HG03439 (cell line): ENCODE data around the gene ABCA5.
A peak's percentile ranks its signal among the peaks of the same experiment; 100 is the strongest.

ENCODE experiments used
- ATAC-seq: cut with Tn5 transposase; IDR thresholded peaks from one replicate; pipeline ENCODE4 v1.9.1; 2021; ENCODE audit warnings: mild to moderate bottlenecking, moderate library complexity; ENCODE audit not compliant: unreplicated experiment

The ABCA5 gene, protein sequence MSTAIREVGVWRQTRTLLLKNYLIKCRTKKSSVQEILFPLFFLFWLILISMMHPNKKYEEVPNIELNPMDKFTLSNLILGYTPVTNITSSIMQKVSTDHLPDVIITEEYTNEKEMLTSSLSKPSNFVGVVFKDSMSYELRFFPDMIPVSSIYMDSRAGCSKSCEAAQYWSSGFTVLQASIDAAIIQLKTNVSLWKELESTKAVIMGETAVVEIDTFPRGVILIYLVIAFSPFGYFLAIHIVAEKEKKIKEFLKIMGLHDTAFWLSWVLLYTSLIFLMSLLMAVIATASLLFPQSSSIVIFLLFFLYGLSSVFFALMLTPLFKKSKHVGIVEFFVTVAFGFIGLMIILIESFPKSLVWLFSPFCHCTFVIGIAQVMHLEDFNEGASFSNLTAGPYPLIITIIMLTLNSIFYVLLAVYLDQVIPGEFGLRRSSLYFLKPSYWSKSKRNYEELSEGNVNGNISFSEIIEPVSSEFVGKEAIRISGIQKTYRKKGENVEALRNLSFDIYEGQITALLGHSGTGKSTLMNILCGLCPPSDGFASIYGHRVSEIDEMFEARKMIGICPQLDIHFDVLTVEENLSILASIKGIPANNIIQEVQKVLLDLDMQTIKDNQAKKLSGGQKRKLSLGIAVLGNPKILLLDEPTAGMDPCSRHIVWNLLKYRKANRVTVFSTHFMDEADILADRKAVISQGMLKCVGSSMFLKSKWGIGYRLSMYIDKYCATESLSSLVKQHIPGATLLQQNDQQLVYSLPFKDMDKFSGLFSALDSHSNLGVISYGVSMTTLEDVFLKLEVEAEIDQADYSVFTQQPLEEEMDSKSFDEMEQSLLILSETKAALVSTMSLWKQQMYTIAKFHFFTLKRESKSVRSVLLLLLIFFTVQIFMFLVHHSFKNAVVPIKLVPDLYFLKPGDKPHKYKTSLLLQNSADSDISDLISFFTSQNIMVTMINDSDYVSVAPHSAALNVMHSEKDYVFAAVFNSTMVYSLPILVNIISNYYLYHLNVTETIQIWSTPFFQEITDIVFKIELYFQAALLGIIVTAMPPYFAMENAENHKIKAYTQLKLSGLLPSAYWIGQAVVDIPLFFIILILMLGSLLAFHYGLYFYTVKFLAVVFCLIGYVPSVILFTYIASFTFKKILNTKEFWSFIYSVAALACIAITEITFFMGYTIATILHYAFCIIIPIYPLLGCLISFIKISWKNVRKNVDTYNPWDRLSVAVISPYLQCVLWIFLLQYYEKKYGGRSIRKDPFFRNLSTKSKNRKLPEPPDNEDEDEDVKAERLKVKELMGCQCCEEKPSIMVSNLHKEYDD (N-terminal part only)

DNA sequence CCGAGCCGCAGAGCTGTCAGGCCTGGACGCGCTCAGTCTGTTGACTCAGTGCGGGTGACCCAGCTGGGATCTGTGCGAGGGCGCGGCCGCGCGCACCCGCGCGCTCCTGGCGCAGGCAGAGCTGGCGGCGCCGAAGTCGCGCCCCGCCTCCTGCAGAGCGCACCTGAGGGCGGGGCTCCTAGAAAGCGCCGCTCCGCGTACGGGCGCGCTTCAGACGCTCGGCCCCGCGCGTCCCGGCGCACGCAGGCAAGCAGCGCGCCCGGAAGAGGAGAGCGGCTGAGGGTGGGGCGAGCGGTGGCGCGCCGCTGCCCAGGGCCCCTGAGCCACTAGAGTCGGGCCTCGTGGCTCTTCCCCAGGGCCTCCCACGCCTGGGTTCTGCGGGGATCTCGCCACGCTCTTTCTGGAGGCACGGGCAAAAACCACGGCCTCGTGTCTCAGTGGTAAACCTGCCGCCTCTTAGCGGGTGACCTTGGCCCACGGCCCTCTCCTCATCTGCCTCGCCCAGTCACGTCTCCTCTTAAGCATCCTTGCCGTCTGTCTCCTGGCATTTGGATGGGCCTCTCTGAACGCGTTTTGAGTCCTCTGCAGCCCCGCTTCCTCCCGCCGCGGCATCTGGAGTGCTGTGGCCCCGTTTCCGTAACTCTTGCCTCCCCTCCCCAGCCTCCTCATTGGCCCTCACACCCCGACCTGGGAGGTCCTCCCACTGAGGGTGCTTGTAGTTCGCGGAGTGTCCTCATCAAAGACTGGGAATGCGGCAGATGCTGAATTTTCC lies at the start of gene ABCA5:
TSS of gene ABCA5 (minus strand) at position 74 of the 772 bp plus-strand sequence. CDS start 12,718 bp downstream, outside the sequence.
- peak; percentile 92 for ATAC-seq

DNA sequence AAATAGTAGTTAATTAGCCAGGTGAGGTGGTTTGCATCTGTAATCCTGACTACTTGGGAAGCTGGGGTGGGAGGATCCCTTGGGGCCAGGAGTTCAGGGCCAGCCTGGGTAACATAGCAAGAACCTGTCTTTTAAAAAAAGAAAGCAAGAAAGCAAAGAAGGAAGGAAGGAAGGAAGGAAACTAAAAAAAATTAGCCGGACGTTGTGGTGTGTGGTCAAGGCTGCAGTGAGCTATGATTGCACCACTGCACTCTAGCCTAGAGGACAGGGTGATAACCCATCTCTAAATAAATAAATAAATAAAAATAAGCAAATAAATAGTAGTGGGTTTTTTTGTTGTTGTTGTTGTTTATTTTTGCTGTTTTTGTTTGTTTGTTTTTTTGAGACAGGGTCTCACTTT lies 48.3 kb upstream of the ABCA5 start:
- ATAC-seq, result no peak

GRCh38 chr17:69373069-69373468 lies 46.1 kb upstream of the ABCA5 start:
- ATAC-seq, result no peak

- ATAC-seq, result peak; percentile 84
Observed at GRCh38 chr17:69367298-69367697, 40.4 kb upstream of the ABCA5 start.

DNA sequence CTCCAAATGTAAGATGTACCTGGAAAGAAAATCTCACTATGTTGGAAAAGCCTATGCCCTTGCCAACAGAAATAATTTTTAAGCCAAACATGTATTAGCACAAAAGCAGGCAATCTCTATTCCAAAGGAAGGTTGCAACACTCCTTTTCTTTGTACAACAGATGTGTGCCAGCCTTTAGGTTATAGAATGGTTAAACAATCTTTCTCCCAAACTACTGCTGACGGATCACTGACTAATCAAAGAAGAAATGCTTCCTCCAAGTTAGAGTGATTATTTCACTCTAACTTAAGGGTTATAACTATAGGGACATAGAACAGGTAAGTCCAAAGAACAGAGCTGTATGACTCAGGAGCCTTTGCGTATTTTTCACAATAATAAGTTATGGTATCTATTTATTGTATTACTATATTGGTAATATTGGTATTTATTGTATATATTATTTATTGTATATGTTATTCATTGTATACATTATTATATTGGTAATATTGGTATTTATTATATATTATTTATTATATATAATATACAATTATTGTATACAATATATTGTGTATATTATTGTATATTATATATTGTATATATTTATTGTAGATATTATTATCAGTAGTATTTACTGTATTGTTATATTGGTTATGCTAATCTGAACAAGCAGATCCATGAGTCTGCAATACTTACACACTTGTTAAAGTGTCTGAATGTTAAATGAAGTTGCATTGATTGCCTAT lies 36.7 kb upstream of the ABCA5 start:
- no peak for ATAC-seq

DNA sequence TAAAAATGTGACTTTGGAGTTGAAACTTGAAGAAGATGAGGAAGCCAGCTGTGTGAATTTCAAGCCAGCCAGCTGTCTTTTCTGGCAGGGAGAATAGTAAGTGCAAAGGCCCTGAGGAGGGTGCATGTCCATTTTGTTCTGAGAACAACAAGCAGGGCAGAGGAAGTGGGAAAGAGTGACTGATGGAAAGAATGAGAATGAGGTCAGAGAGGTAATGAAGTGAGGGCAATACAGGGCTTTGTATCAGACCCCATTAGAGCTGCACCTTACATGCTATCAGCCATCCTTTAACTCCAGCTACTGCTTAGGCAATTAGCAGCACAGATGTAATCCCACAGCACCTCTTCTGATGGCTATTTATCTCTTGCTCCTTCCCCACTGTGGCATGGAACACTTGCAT lies 34.2 kb upstream of the ABCA5 start:
- ATAC-seq, result no peak

DNA sequence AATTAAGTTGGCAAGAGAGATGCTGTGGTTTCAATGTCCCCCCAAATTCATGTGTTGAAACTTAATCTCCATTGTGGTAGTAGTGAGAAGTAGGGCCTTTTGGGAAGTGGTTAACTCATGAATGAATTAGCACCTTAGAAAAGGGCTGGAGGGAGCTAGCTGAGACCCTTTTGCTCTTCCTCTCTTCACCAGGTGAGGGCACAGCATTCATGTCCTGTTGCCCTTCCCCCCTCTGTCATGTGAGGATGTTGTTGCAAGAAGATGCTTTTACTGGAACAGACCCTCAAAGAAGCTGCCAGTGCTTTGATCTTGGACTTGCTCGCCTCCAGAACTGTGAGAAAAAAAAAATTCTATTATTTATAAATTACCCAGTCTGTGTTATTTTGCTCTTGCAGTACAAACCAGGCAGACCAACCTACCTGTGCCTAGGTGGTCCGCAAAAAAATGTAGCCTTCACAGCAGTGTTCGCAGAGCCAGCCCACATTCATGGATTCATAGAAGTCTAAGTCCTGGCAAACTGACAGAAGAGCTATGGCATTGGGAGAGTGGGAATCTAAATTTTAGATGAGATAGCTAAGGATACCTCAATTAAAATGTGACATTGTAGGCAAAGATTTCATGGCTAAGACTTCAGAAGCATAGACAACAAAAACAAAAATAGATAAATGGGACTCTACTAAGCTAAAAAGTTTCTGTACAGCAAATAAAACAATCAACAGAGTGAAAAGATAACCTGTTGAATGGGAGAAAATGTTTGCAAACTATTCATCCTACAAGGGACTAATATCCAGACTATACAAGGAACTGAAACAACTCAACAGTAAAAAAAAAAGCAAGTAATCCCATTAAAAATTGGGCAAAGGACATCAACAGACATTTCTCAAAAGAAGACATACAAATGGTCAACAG lies 32.0 kb upstream of the ABCA5 start:
- no peak for ATAC-seq

DNA sequence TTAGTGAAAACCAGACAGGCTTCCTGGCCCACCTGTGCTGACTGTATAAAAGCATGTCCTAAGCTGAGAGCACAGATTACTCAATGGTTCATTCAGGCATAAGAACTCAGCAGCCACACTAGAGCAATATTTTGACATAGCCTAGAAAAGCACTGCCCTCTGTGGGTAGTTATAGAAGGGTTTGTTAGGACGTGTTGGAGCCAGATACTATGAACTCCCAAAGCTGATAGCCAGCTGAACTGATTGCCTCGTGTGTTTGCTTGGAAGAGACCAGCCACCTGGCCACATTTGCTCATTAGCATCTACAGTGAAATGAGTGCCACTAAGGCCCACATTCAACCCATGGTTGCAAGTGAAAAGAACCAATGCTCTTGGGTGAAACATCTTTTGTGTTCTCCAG lies 30.8 kb upstream of the ABCA5 start:
- ATAC-seq, result no peak

- no peak for ATAC-seq
Observed at GRCh38 chr17:69356625-69357024, 29.7 kb upstream of the ABCA5 start.

DNA sequence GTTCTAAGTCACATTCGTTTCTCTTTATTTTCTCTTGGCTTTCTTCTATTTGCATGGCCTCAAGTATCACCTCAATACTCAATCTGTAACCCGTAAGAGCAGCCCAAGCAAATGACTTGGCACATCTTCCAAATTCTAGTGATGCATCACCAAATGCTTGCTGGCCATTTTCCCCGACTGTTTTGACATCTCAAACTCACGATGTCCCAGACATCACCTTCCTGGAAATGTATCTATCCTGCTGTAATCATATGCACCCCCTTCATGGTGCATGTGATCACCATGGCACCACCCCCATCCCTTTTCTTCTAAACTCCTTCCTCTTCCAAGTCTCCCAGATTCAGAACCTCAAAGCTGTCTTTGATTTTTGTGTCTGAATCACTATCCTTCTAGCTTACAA lies 24.0 kb upstream of the ABCA5 start:
- no peak for ATAC-seq

GRCh38 chr17:69348429-69348828 lies 21.5 kb upstream of the ABCA5 start:
- no peak for ATAC-seq

- no peak for ATAC-seq
Observed at GRCh38 chr17:69346766-69347165, 19.8 kb upstream of the ABCA5 start.

- no peak for ATAC-seq
Observed at GRCh38 chr17:69344939-69345338, 18.0 kb upstream of the ABCA5 start.

- ATAC-seq, result no peak
Observed at GRCh38 chr17:69342896-69343644, 16.1 kb upstream of the ABCA5 start.

DNA sequence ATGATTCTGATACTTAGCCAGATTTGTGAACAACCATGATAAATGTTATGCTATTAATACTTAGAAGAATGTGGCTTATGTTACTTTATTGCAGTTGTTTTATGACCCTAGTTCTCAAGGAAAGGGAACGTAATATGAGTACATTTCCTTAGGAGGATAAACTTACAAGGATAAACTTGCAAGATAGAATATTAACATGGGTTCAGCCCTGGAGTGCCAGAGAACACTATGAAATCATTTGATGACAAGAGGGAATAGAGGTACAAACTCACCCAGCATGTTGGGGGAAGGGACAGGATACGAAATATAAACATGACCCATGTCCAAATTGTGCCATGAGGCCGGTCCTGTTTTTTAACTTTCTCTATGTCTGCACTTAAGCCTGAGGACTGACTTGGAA lies 13.0 kb upstream of the ABCA5 start:
- ATAC-seq, result no peak

- ATAC-seq, result no peak
Observed at GRCh38 chr17:69336996-69337395, 10.1 kb upstream of the ABCA5 start.

GRCh38 chr17:69336580-69336979 lies 9.6 kb upstream of the ABCA5 start:
- ATAC-seq, result no peak

DNA sequence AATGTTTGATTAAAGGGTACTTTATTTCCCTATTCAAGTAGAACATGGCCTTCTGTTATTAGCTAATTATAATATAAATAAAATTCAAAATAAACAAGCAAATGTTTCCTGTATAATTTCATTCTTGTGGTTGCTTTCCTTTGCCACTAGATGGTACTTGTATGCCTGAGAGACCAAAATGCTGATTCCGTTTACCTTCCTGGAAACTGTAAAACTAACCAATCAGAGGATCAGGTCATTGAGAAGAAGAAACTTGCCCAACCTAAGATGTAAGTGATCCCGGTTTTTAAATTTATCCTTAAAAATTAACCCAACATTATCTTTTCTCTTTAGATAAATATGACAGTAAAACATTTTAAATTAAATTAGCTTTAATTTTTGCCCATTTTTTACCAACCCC lies 8.1 kb upstream of the ABCA5 start:
- ATAC-seq, result no peak
